GM23248 (cell line): ENCODE results near the gene ASXL1. TPM values are rescaled to one million over a fixed set of nuclear protein-coding genes. Genes with fewer than 3 reads are reported as not detected.

ENCODE experiments used
- DNase-seq: peaks from one replicate; pipeline ENCODE4 v3.0.0-alpha.2; 2015
- H2AFZ ChIP-seq: fragments of 200-600 bp; sonication (generic); 2 replicates; pipeline ENCODE4 v1.6.1; 2016; ENCODE audit warnings: antibody characterized with exemption
- H3F3A ChIP-seq: fragments of 200-600 bp; sonication (generic); 2 replicates; pipeline ENCODE4 v1.6.1; 2016; ENCODE audit warnings: mild to moderate bottlenecking, antibody characterized with exemption, mixed run types; ENCODE audit not compliant: insufficient read depth
- H3K27ac ChIP-seq: fragments of 200-600 bp; sonication (generic); 2 replicates; pipeline ENCODE4 v1.5.1; 2016; ENCODE audit warnings: mild to moderate bottlenecking
- H3K27me3 ChIP-seq: fragments of 200-600 bp; sonication (generic); replicated peaks from 2 replicates; pipeline ENCODE4 v1.6.1; 2016; ENCODE audit warnings: mild to moderate bottlenecking; ENCODE audit not compliant: insufficient read depth
- H3K36me3 ChIP-seq: fragments of 200-600 bp; sonication (generic); 2 replicates; pipeline ENCODE4 v1.6.1; 2016; ENCODE audit warnings: low read depth, mild to moderate bottlenecking
- H3K4me1 ChIP-seq: fragments of 200-600 bp; sonication (generic); 2 replicates; pipeline ENCODE4 v1.6.1; 2016; ENCODE audit warnings: mild to moderate bottlenecking; ENCODE audit not compliant: insufficient read depth
- H3K4me2 ChIP-seq: fragments of 200-600 bp; sonication (generic); one replicate; pipeline ENCODE4 v1.6.1; 2016; ENCODE audit warnings: mild to moderate bottlenecking; ENCODE audit not compliant: unreplicated experiment
- H3K4me3 ChIP-seq: fragments of 200-600 bp; sonication (generic); 2 replicates; pipeline ENCODE4 v1.5.1; 2016; ENCODE audit warnings: mild to moderate bottlenecking
- H3K79me2 ChIP-seq: fragments of 200-600 bp; sonication (generic); 2 replicates; pipeline ENCODE4 v1.6.1; 2016; ENCODE audit warnings: mild to moderate bottlenecking; ENCODE audit not compliant: insufficient read depth
- H3K9ac ChIP-seq: fragments of 200-600 bp; sonication (generic); 2 replicates; pipeline ENCODE4 v1.6.1; 2016; ENCODE audit warnings: mild to moderate bottlenecking
- H3K9me2 ChIP-seq: fragments of 200-600 bp; sonication (generic); 2 replicates; pipeline ENCODE4 v1.6.1; 2016; ENCODE audit warnings: mixed run types, mild to moderate bottlenecking, moderate library complexity; ENCODE audit not compliant: insufficient read depth
- H3K9me3 ChIP-seq: fragments of 200-600 bp; sonication (generic); one replicate; pipeline ENCODE4 v1.6.1; 2017; ENCODE audit warnings: low read depth
- H4K20me1 ChIP-seq: fragments of 200-600 bp; sonication (generic); 2 replicates; pipeline ENCODE4 v1.6.0; 2016; ENCODE audit not compliant: insufficient read depth
- EZH2 ChIP-seq: fragments of 200-600 bp; sonication (generic); IDR thresholded peaks from 2 replicates; pipeline ENCODE4 v1.6.1; 2018; ENCODE audit warnings: antibody characterized with exemption, mild to moderate bottlenecking; ENCODE audit not compliant: insufficient read depth, poor library complexity, severe bottlenecking
- EZH2phosphoT487 ChIP-seq: fragments of 200-600 bp; sonication (generic); IDR thresholded peaks from 2 replicates; pipeline ENCODE4 v1.6.1; 2018; ENCODE audit warnings: antibody characterized with exemption, moderate library complexity, mild to moderate bottlenecking, low read depth; ENCODE audit not compliant: insufficient read depth
- WGBS, 2 experiments: methylation state at CpG; one replicate each; pipeline ENCODE4 v1.1.6; 2015 to 2017; ENCODE audit warnings: low lambda C conversion rate in 2 of 2, low coverage in 1 of 2; ENCODE audit errors: missing lambda C conversion rate in 2 of 2; 5-methylcytosine and 5-hydroxymethylcytosine counted together
- in situ Hi-C: fragments of 300-500 bp; cut with MboI; formaldehyde crosslinking; loops from 2 replicates; pipeline ENCODE4 v1.15.0; 2020
- polyA plus RNA-seq: library from polyadenylated mRNA; unstranded; fragments of >200 nt; fragmentation: Nextera tagmentation; extraction: Ambion mirVana; gene quantifications from 2 replicates; pipeline ENCODE4 v1.2.1, GENCODE V29; 2016
- total RNA-seq: library from RNA; depleted of rRNA; stranded (reverse); fragments of >200 nt; shearing (Covaris generic); gene quantifications from 2 replicates; pipeline ENCODE4 v1.2.3, GENCODE V29; 2014

The ASXL1 gene
- total and polyA plus RNA-seq, 2 experiments from 2014 or later = 13.8 to 39.9 TPM

- Histone ChIP-seq H4K20me1 (no peaks in the 10 kb centered on the region), H3K27me3 (no peaks in the 10 kb centered on the region), H3F3A (no peaks in the 10 kb centered on the region), H3K79me2 (peaks cover 26% of the 10 kb centered on the region), H3K4me1 (no peaks in the 10 kb centered on the region), H2AFZ (no peak overlapping the region), H3K36me3 (peaks cover 67% of the 10 kb centered on the region), H3K4me2 (no peak overlapping the region), H3K9ac (no peak overlapping the region), H3K9me3 (no peaks in the 10 kb centered on the region), H3K27ac (no peak overlapping the region), H3K4me3 (no peak overlapping the region), H3K9me2 (no peaks in the 10 kb centered on the region)
- in situ Hi-C loops = no loop called here
- 90 to 92% methylated on average over 12 of the region's 12 CpGs for WGBS, 2 experiments
- DNase-seq = no peak
- TF ChIP-seq EZH2 = no peak
- no peak for TF ChIP-seq EZH2phosphoT487
Measured at GRCh38 chr20:32431457-32431856, 73.3 kb downstream of the ASXL1 start.

GRCh38 chr20:32432277-32432676, 74.1 kb downstream of the ASXL1 start:
- Histone ChIP-seq H4K20me1 (no peaks in the 10 kb centered on the region), H3K36me3 (peaks cover 76% of the 10 kb centered on the region), H3K27me3 (no peaks in the 10 kb centered on the region), H3K4me3 (no peak overlapping the region), H3K9ac (no peak overlapping the region), H3K9me2 (no peaks in the 10 kb centered on the region), H3K27ac (no peak overlapping the region), H2AFZ (no peak overlapping the region), H3K4me1 (no peaks in the 10 kb centered on the region), H3K79me2 (peaks cover 18% of the 10 kb centered on the region), H3F3A (no peaks in the 10 kb centered on the region), H3K4me2 (no peak overlapping the region), H3K9me3 (no peaks in the 10 kb centered on the region)
- 98 to 100% methylated on average over 2 of the region's 2 CpGs for WGBS, 2 experiments
- no peak for TF ChIP-seq EZH2phosphoT487
- no peak for TF ChIP-seq EZH2
- in situ Hi-C loops = no loop called here
- DNase-seq = no peak

- no peaks in the 10 kb centered on the region for H3K9me2 ChIP-seq
- no peak overlapping the region for H3K9ac ChIP-seq
- no peak overlapping the region for H3K4me3 ChIP-seq
- no peaks in the 10 kb centered on the region for H3K27me3 ChIP-seq
- H3F3A ChIP-seq = peaks cover 9% of the 10 kb centered on the region
- 89% methylated on average over 20 of the region's 20 CpGs for WGBS, 2 experiments
- no peaks in the 10 kb centered on the region for H4K20me1 ChIP-seq
- no peaks in the 10 kb centered on the region for H3K9me3 ChIP-seq
- in situ Hi-C loops = no loop called here
- H3K4me2 ChIP-seq = no peak overlapping the region
- no peak overlapping the region for H3K27ac ChIP-seq
- peaks cover 87% of the 10 kb centered on the region for H3K36me3 ChIP-seq
- TF ChIP-seq EZH2 = no peak
- no peak for TF ChIP-seq EZH2phosphoT487
- H3K4me1 ChIP-seq = peaks cover under 1% of the 10 kb centered on the region; the same call in 1 of the 2 replicates
- 0 out of 2 replicates have a peak, but pooled peaks cover 6% of the 10 kb centered on the region for H3K79me2 ChIP-seq
- no peak for DNase-seq
- no peak overlapping the region for H2AFZ ChIP-seq
Measured at GRCh38 chr20:32433311-32434021, 75.3 kb downstream of the ASXL1 start.

GRCh38 chr20:32434434-32434833, 76.3 kb downstream of the ASXL1 start:
- in situ Hi-C loops = no loop called here
- Histone ChIP-seq H3K36me3 (peaks cover 84% of the 10 kb centered on the region), H3K4me2 (no peak overlapping the region), H4K20me1 (no peaks in the 10 kb centered on the region), H3K9ac (no peak overlapping the region), H3F3A (peaks cover 17% of the 10 kb centered on the region), H3K9me2 (no peaks in the 10 kb centered on the region), H3K4me3 (no peak overlapping the region), H3K79me2 (0 out of 2 replicates have a peak, but pooled peaks cover 6% of the 10 kb centered on the region), H3K9me3 (no peaks in the 10 kb centered on the region), H2AFZ (no peak overlapping the region), H3K27ac (no peak overlapping the region), H3K27me3 (no peaks in the 10 kb centered on the region), H3K4me1 (peaks cover 8% of the 10 kb centered on the region)
- TF ChIP-seq EZH2 (no peak), EZH2phosphoT487 (no peak)
- WGBS, 2 experiments = 76 to 85% methylated on average over 10 to 19 of the region's 19 CpGs
- no peak for DNase-seq
